ENCODE data around the gene CTNNA2. TPM values are rescaled to one million over a fixed set of nuclear protein-coding genes. Genes with fewer than 3 reads are reported as not detected.

CTNNA2 gene
- total RNA-seq, 5 donors from 2014 or later (not counting 1 experiment from before 2014, with no cell fraction given): not detected

GRCh38 chr2:80002568-80003157, 489.8 kb downstream of the CTNNA2 start:
- ATAC-seq (replicated peaks in 1 of 4) (no peak), DNase-seq (no peak)
- Histone ChIP-seq H3K9me3 (no peaks in the 10 kb centered on the region), H3K36me3 (ENCODE audit: control insufficient read depth in 2 of 2, extremely low read depth in 1 of 2, insufficient read depth in 1 of 2, low read length in 1 of 2) (no peaks in the 10 kb centered on the region), H3K4me3 (ENCODE audit: control insufficient read depth in 1 of 2, extremely low read depth in 1 of 2, low read length in 1 of 2) (no peak overlapping the region), H3K27me3 (replicated peaks in 1 of 2; ENCODE audit: control insufficient read depth in 2 of 2, extremely low read depth in 1 of 2, insufficient read depth in 2 of 2, low read length in 1 of 2) (peaks cover 0 to 3% of the 10 kb centered on the region in 2 experiments), H3K4me1 (ENCODE audit: control insufficient read depth in 1 of 2, extremely low read depth in 1 of 2, insufficient read depth in 2 of 2, low read length in 2 of 2) (no peaks in the 10 kb centered on the region), H3K27ac (ENCODE audit: low read length) (no peak overlapping the region)
- no peak overlapping the region for H3K4me3 Mint-ChIP-seq
- CTCF ChIA-PET: no interaction called here
- POLR2A ChIA-PET: no interaction called here
- no peak overlapping the region for H3K27ac Mint-ChIP-seq
- no peaks in the 10 kb centered on the region for H3K4me1 Mint-ChIP-seq
- H3K9me3 Mint-ChIP-seq: peaks cover under 1 to 14% (median 8%) of the 10 kb centered on the region in 3 donors
- peaks cover 0 to 4% of the 10 kb centered on the region in 2 donors for H3K27me3 Mint-ChIP-seq
- WGBS (ENCODE audit: insufficient coverage): 63% methylated on average over 1 of the region's 6 CpGs
- H3K36me3 Mint-ChIP-seq: no peaks in the 10 kb centered on the region

GRCh38 chr2:80007777-80008503, 495.1 kb downstream of the CTNNA2 start:
- Histone ChIP-seq H3K4me3 (ENCODE audit: control insufficient read depth in 1 of 2, extremely low read depth in 1 of 2, low read length in 1 of 2) (no peak overlapping the region), H3K9me3 (no peaks in the 10 kb centered on the region), H3K27me3 (replicated peaks in 1 of 2; ENCODE audit: control insufficient read depth in 2 of 2, extremely low read depth in 1 of 2, insufficient read depth in 2 of 2, low read length in 1 of 2) (no peaks in the 10 kb centered on the region), H3K4me1 (ENCODE audit: control insufficient read depth in 1 of 2, extremely low read depth in 1 of 2, insufficient read depth in 2 of 2, low read length in 2 of 2) (no peaks in the 10 kb centered on the region), H3K36me3 (ENCODE audit: control insufficient read depth in 2 of 2, extremely low read depth in 1 of 2, insufficient read depth in 1 of 2, low read length in 1 of 2) (no peaks in the 10 kb centered on the region), H3K27ac (ENCODE audit: low read length) (no peak overlapping the region)
- WGBS (ENCODE audit: insufficient coverage): no CpG with 5 or more reads among the region's 5 CpGs
- Mint-ChIP-seq H3K27ac (no peak overlapping the region), H3K27me3 (no peaks in the 10 kb centered on the region), H3K4me1 (no peaks in the 10 kb centered on the region), H3K36me3 (no peaks in the 10 kb centered on the region), H3K4me3 (no peak overlapping the region), H3K9me3 (peaks cover 0 to 9% (median 6%) of the 10 kb centered on the region in 3 donors)
- CTCF ChIA-PET: no interaction called here
- POLR2A ChIA-PET: no interaction called here
- DNase-seq (no peak), ATAC-seq (replicated peaks in 1 of 4) (no peak)

- H3K4me3 Mint-ChIP-seq: no peak overlapping the region
- H3K36me3 Mint-ChIP-seq: no peaks in the 10 kb centered on the region
- H3K27ac Mint-ChIP-seq: no peak overlapping the region
- POLR2A ChIA-PET: no interaction called here
- Histone ChIP-seq H3K9me3 (no peaks in the 10 kb centered on the region), H3K4me3 (ENCODE audit: control insufficient read depth in 1 of 2, extremely low read depth in 1 of 2, low read length in 1 of 2) (no peak overlapping the region), H3K27me3 (replicated peaks in 1 of 2; ENCODE audit: control insufficient read depth in 2 of 2, extremely low read depth in 1 of 2, insufficient read depth in 2 of 2, low read length in 1 of 2) (no peaks in the 10 kb centered on the region), H3K36me3 (ENCODE audit: control insufficient read depth in 2 of 2, extremely low read depth in 1 of 2, insufficient read depth in 1 of 2, low read length in 1 of 2) (no peaks in the 10 kb centered on the region), H3K27ac (ENCODE audit: low read length) (no peak overlapping the region), H3K4me1 (ENCODE audit: control insufficient read depth in 1 of 2, extremely low read depth in 1 of 2, insufficient read depth in 2 of 2, low read length in 2 of 2) (no peaks in the 10 kb centered on the region)
- ATAC-seq (replicated peaks in 1 of 4): no peak
- CTCF ChIA-PET: no interaction called here
- H3K4me1 Mint-ChIP-seq: no peaks in the 10 kb centered on the region
- DNase-seq: no peak
- H3K27me3 Mint-ChIP-seq: no peaks in the 10 kb centered on the region
- WGBS (ENCODE audit: insufficient coverage): 80% methylated on average over 2 of the region's 4 CpGs
- peaks cover 0 to 13% (median 2%) of the 10 kb centered on the region in 3 donors for H3K9me3 Mint-ChIP-seq
Measured at GRCh38 chr2:80008596-80008995, 495.7 kb downstream of the CTNNA2 start.

GRCh38 chr2:80009211-80009610, 496.4 kb downstream of the CTNNA2 start:
- no peaks in the 10 kb centered on the region for H3K4me1 ChIP-seq (ENCODE audit: control insufficient read depth in 1 of 2, extremely low read depth in 1 of 2, insufficient read depth in 2 of 2, low read length in 2 of 2)
- H3K36me3 ChIP-seq (ENCODE audit: control insufficient read depth in 2 of 2, extremely low read depth in 1 of 2, insufficient read depth in 1 of 2, low read length in 1 of 2): no peaks in the 10 kb centered on the region
- peaks cover 0 to 12% (median 2%) of the 10 kb centered on the region in 3 donors for H3K9me3 Mint-ChIP-seq
- H3K4me1 Mint-ChIP-seq: no peaks in the 10 kb centered on the region
- no peak overlapping the region for H3K4me3 Mint-ChIP-seq
- no peaks in the 10 kb centered on the region for H3K36me3 Mint-ChIP-seq
- H3K4me3 ChIP-seq (ENCODE audit: control insufficient read depth in 1 of 2, extremely low read depth in 1 of 2, low read length in 1 of 2): no peak overlapping the region
- no peaks in the 10 kb centered on the region for H3K27me3 Mint-ChIP-seq
- no peak overlapping the region for H3K27ac ChIP-seq (ENCODE audit: low read length)
- no peaks in the 10 kb centered on the region for H3K9me3 ChIP-seq
- CTCF ChIA-PET: no interaction called here
- no peak for ATAC-seq (replicated peaks in 1 of 4)
- no peaks in the 10 kb centered on the region for H3K27me3 ChIP-seq (replicated peaks in 1 of 2; ENCODE audit: control insufficient read depth in 2 of 2, extremely low read depth in 1 of 2, insufficient read depth in 2 of 2, low read length in 1 of 2)
- no peak overlapping the region for H3K27ac Mint-ChIP-seq
- no peak for DNase-seq
- no CpG with 5 or more reads among the region's 3 CpGs for WGBS (ENCODE audit: insufficient coverage)
- POLR2A ChIA-PET: no interaction called here

- ATAC-seq (replicated peaks in 1 of 4) (no peak), DNase-seq (no peak)
- Histone ChIP-seq H3K27me3 (replicated peaks in 1 of 2; ENCODE audit: control insufficient read depth in 2 of 2, extremely low read depth in 1 of 2, insufficient read depth in 2 of 2, low read length in 1 of 2) (no peaks in the 10 kb centered on the region), H3K27ac (ENCODE audit: low read length) (no peak overlapping the region), H3K9me3 (no peaks in the 10 kb centered on the region), H3K36me3 (ENCODE audit: control insufficient read depth in 2 of 2, extremely low read depth in 1 of 2, insufficient read depth in 1 of 2, low read length in 1 of 2) (no peaks in the 10 kb centered on the region), H3K4me3 (ENCODE audit: control insufficient read depth in 1 of 2, extremely low read depth in 1 of 2, low read length in 1 of 2) (no peak overlapping the region), H3K4me1 (ENCODE audit: control insufficient read depth in 1 of 2, extremely low read depth in 1 of 2, insufficient read depth in 2 of 2, low read length in 2 of 2) (no peaks in the 10 kb centered on the region)
- no peaks in the 10 kb centered on the region for H3K36me3 Mint-ChIP-seq
- H3K4me3 Mint-ChIP-seq: no peak overlapping the region
- H3K9me3 Mint-ChIP-seq: peaks cover 0 to 10% (median 3%) of the 10 kb centered on the region in 3 donors
- no peaks in the 10 kb centered on the region for H3K4me1 Mint-ChIP-seq
- no CpG with 5 or more reads among the region's 3 CpGs for WGBS (ENCODE audit: insufficient coverage)
- no peak overlapping the region for H3K27ac Mint-ChIP-seq
- no peaks in the 10 kb centered on the region for H3K27me3 Mint-ChIP-seq
- CTCF ChIA-PET: no interaction called here
- POLR2A ChIA-PET: no interaction called here
Measured at GRCh38 chr2:80012061-80012460, 499.2 kb downstream of the CTNNA2 start.

- ChIA-PET CTCF (no interaction called here), POLR2A (no interaction called here)
- H3K36me3 Mint-ChIP-seq: no peaks in the 10 kb centered on the region
- Histone ChIP-seq H3K36me3 (ENCODE audit: control insufficient read depth in 2 of 2, extremely low read depth in 1 of 2, insufficient read depth in 1 of 2, low read length in 1 of 2) (no peaks in the 10 kb centered on the region), H3K9me3 (no peaks in the 10 kb centered on the region), H3K4me1 (ENCODE audit: control insufficient read depth in 1 of 2, extremely low read depth in 1 of 2, insufficient read depth in 2 of 2, low read length in 2 of 2) (no peaks in the 10 kb centered on the region), H3K4me3 (ENCODE audit: control insufficient read depth in 1 of 2, extremely low read depth in 1 of 2, low read length in 1 of 2) (no peak overlapping the region), H3K27ac (ENCODE audit: low read length) (no peak overlapping the region), H3K27me3 (replicated peaks in 1 of 2; ENCODE audit: control insufficient read depth in 2 of 2, extremely low read depth in 1 of 2, insufficient read depth in 2 of 2, low read length in 1 of 2) (no peaks in the 10 kb centered on the region)
- no peak overlapping the region for H3K27ac Mint-ChIP-seq
- H3K27me3 Mint-ChIP-seq: no peaks in the 10 kb centered on the region
- no peak for DNase-seq
- peaks cover 3 to 10% (median 3%) of the 10 kb centered on the region in 3 donors for H3K9me3 Mint-ChIP-seq
- no peaks in the 10 kb centered on the region for H3K4me1 Mint-ChIP-seq
- ATAC-seq (replicated peaks in 1 of 4): no peak
- H3K4me3 Mint-ChIP-seq: no peak overlapping the region
Measured at GRCh38 chr2:80014637-80015036, 501.8 kb downstream of the CTNNA2 start.
